GM18508 (cell line): ENCODE data around the gene UBN1.

ENCODE experiments used
- ATAC-seq: cut with Tn5 transposase; IDR thresholded peaks from one replicate; pipeline ENCODE4 v1.9.1; 2021; ENCODE audit warnings: moderate number of reproducible peaks; ENCODE audit not compliant: insufficient read depth, unreplicated experiment

UBN1 gene

GRCh38 chr16:4814542-4815173 is 32.6 kb upstream of the UBN1 start:
- ATAC-seq, result no peak

- ATAC-seq, result no peak
Measured at GRCh38 chr16:4820652-4821051, 26.6 kb upstream of the UBN1 start.

GRCh38 chr16:4825196-4825595 is 22.1 kb upstream of the UBN1 start:
- no peak for ATAC-seq

GRCh38 chr16:4826526-4826925 is 20.8 kb upstream of the UBN1 start:
- ATAC-seq, result no peak

GRCh38 chr16:4826980-4827379 is 20.3 kb upstream of the UBN1 start:
- ATAC-seq, result no peak

- ATAC-seq, result no peak
Measured at GRCh38 chr16:4828567-4829321, 18.5 kb upstream of the UBN1 start.

- no peak for ATAC-seq
Measured at GRCh38 chr16:4830408-4830807, 16.9 kb upstream of the UBN1 start.

- no peak for ATAC-seq
Measured at GRCh38 chr16:4831616-4832015, 15.7 kb upstream of the UBN1 start.

GRCh38 chr16:4832698-4833343 is 14.5 kb upstream of the UBN1 start:
- ATAC-seq, result no peak

- no peak for ATAC-seq
Measured at GRCh38 chr16:4833584-4833983, 13.7 kb upstream of the UBN1 start.

- ATAC-seq, result no peak
Measured at GRCh38 chr16:4836727-4837126, 10.6 kb upstream of the UBN1 start.

GRCh38 chr16:4837733-4838501 is 9.4 kb upstream of the UBN1 start:
- ATAC-seq, result no peak

- no peak for ATAC-seq
Measured at GRCh38 chr16:4839942-4840341, 7.3 kb upstream of the UBN1 start.

- ATAC-seq, result no peak
Measured at GRCh38 chr16:4840984-4841383, 6.3 kb upstream of the UBN1 start.

GRCh38 chr16:4846503-4846900 is 779 bp upstream of the UBN1 start:
- ATAC-seq, result no peak

GRCh38 chr16:4847774-4848587 is 700 bp downstream of the UBN1 start:
- ATAC-seq, result no peak

- no peak for ATAC-seq
Measured at GRCh38 chr16:4850211-4850610, 2.9 kb downstream of the UBN1 start.

- ATAC-seq, result no peak
Measured at GRCh38 chr16:4852221-4852872, 5.1 kb downstream of the UBN1 start.

- no peak for ATAC-seq
Measured at GRCh38 chr16:4855371-4855770, 8.1 kb downstream of the UBN1 start.

GRCh38 chr16:4855804-4856203 is 8.5 kb downstream of the UBN1 start:
- ATAC-seq, result no peak
